HEK293 (cell line): ENCODE results near the gene TLCD3B.
"Not testable (repeated sequence)": the region's sequence is repeated elsewhere in the genome, so short reads cannot be mapped to it uniquely, and the experiment has no call there.

Experiments used
- CTCF ChIA-PET: fragments of 350-600 bp; formaldehyde crosslinking; extraction: SDS; loops from one replicate; lab custom pipeline; 2021; ENCODE audit warnings: antibody characterized with exemption; lab: Yijun Ruan, JAX
- POLR2A ChIA-PET: fragments of 300-600 bp; formaldehyde crosslinking; extraction: SDS; loops from one replicate; lab custom pipeline; 2020; ENCODE audit warnings: antibody characterized with exemption, inconsistent platforms; lab: Yijun Ruan, JAX
- H3K27ac ChIP-seq: fragments of 200-500 bp; sonication (Bioruptor generic); 2 replicates; pipeline ENCODE4 v1.5.1; 2014; ENCODE audit warnings: low read depth, low read length, control low read depth, inconsistent platforms; ENCODE audit errors: extremely low read depth
- H3K36me3 ChIP-seq, 2 experiments: fragments of 200-500 bp in 1 of 2; sonication (Bioruptor generic) in 1 of 2; 1 replicate in 1 of 2; 2 replicates in 1 of 2; pipeline ENCODE4 v1.5.1; 2014 to 2017; ENCODE audit warnings: inconsistent platforms in 2 of 2, low read length in 2 of 2; ENCODE audit not compliant: control insufficient read depth in 2 of 2, insufficient read depth in 1 of 2
- H3K4me1 ChIP-seq: fragments of 200-500 bp; sonication (Bioruptor generic); 2 replicates; pipeline ENCODE4 v1.5.1; 2014; ENCODE audit warnings: mild to moderate bottlenecking, low read length, inconsistent platforms; ENCODE audit not compliant: control insufficient read depth, insufficient read depth
- H3K4me3 ChIP-seq: 2 replicates; pipeline ENCODE4 v1.5.1; 2011; ENCODE audit warnings: low read depth, mild to moderate bottlenecking, control low read depth, low read length, moderate library complexity
- H3K9me3 ChIP-seq: fragments of 200-500 bp; sonication (Bioruptor generic); 2 replicates; pipeline ENCODE4 v1.5.1; 2014; ENCODE audit warnings: low read depth, low read length, inconsistent platforms; ENCODE audit not compliant: control insufficient read depth, insufficient read depth
- ZBTB20 ChIP-seq: fragments of 450-650 bp; formaldehyde crosslinking; IDR thresholded peaks from 2 replicates; pipeline ENCODE4 v1.5.1; 2016; ENCODE audit warnings: missing biosample characterization, missing genetic modification characterization
- ZNF112 ChIP-seq: fragments of 450-650 bp; formaldehyde crosslinking; IDR thresholded peaks from 2 replicates; pipeline ENCODE4 v1.5.0; 2017; ENCODE audit warnings: missing biosample characterization, missing genetic modification characterization
- ZNF121 ChIP-seq: fragments of 450-650 bp; formaldehyde crosslinking; IDR thresholded peaks from 2 replicates; pipeline ENCODE4 v1.5.1; 2016; ENCODE audit warnings: missing biosample characterization, missing genetic modification characterization
- ZNF174 ChIP-seq: fragments of 450-650 bp; formaldehyde crosslinking; IDR thresholded peaks from 2 replicates; pipeline ENCODE4 v1.5.0; 2017; ENCODE audit warnings: missing biosample characterization, mild to moderate bottlenecking, missing genetic modification characterization
- ZNF184 ChIP-seq: fragments of 450-650 bp; IDR thresholded peaks from 2 replicates; pipeline ENCODE4 v1.5.1; 2018; ENCODE audit warnings: missing biosample characterization, mild to moderate bottlenecking, missing genetic modification characterization
- ZNF292 ChIP-seq: fragments of 450-650 bp; formaldehyde crosslinking; IDR thresholded peaks from 2 replicates; pipeline ENCODE4 v1.5.1; 2016; ENCODE audit warnings: low read depth, missing biosample characterization, missing genetic modification characterization, borderline replicate concordance
- ZNF302 ChIP-seq: fragments of 450-650 bp; formaldehyde crosslinking; IDR thresholded peaks from 2 replicates; pipeline ENCODE4 v1.5.1; 2016; ENCODE audit warnings: missing biosample characterization, missing genetic modification characterization, low read depth
- ZNF350 ChIP-seq: fragments of 450-650 bp; formaldehyde crosslinking; IDR thresholded peaks from 2 replicates; pipeline ENCODE4 v1.5.0; 2017; ENCODE audit warnings: missing biosample characterization, mild to moderate bottlenecking, missing genetic modification characterization
- ZNF354C ChIP-seq: fragments of 450-650 bp; formaldehyde crosslinking; IDR thresholded peaks from 2 replicates; pipeline ENCODE4 v1.5.1; 2016; ENCODE audit warnings: missing biosample characterization, missing genetic modification characterization, low read depth, borderline replicate concordance
- ZNF394 ChIP-seq: fragments of 450-650 bp; formaldehyde crosslinking; IDR thresholded peaks from 2 replicates; pipeline ENCODE4 v1.5.1; 2016; ENCODE audit warnings: missing biosample characterization, missing genetic modification characterization, mild to moderate bottlenecking, moderate library complexity, borderline replicate concordance
- ZNF654 ChIP-seq: fragments of 450-650 bp; formaldehyde crosslinking; IDR thresholded peaks from 2 replicates; pipeline ENCODE4 v1.5.1; 2016; ENCODE audit warnings: low read depth, missing biosample characterization, missing genetic modification characterization
- ZNF660 ChIP-seq: fragments of 450-650 bp; IDR thresholded peaks from 2 replicates; pipeline ENCODE4 v1.5.1; 2018; ENCODE audit warnings: missing biosample characterization, mild to moderate bottlenecking, missing genetic modification characterization
- ZNF707 ChIP-seq: fragments of 450-650 bp; formaldehyde crosslinking; IDR thresholded peaks from 2 replicates; pipeline ENCODE4 v1.5.1; 2016; ENCODE audit warnings: missing biosample characterization, missing genetic modification characterization
- TF ChIP-seq, protein P1 (sequence below): IDR thresholded peaks from 2 replicates; pipeline ENCODE4 v1.6.1; 2011; ENCODE audit warnings: mild to moderate bottlenecking, low read depth, low read length, borderline replicate concordance
- TF ChIP-seq, protein P2 (sequence below): fragments of 450-650 bp; formaldehyde crosslinking; conservative IDR thresholded peaks from 2 replicates; pipeline ENCODE4 v1.5.1; 2016; ENCODE audit warnings: low read depth, missing biosample characterization, missing genetic modification characterization
- TF ChIP-seq, protein P3 (sequence below): fragments of 450-650 bp; formaldehyde crosslinking; IDR thresholded peaks from 2 replicates; pipeline ENCODE4 v1.5.1; 2016; ENCODE audit warnings: missing biosample characterization, missing genetic modification characterization
- TF ChIP-seq, protein P4 (sequence below): fragments of 450-650 bp; formaldehyde crosslinking; IDR thresholded peaks from 2 replicates; pipeline ENCODE4 v1.5.1; 2016; ENCODE audit warnings: missing biosample characterization, missing genetic modification characterization

The TLCD3B gene

DNA sequence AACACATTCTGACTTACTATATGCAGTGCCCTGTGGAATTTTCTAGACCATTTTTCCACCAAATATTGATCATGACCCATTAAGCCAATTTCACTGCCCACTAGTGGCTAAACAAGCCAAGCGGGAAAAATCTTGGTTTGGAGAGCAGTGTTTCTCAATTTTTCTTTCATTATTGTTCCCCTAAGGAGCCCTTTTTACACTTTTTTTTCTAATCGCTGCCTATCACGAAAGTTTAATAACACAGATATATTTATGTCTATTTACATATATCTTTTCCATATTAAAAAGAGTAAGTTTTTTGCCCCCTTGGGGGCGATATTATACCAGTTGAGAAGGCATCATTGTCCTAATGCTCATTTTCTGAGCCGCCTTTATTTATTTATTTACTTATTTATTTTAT lies 10.8 kb upstream of the TLCD3B start (continued):
- TF ChIP-seq ZNF394 (tag by site-specific recombination) (no peak), ZNF654 (tag by site-specific recombination) (peak; percentile 62), ZNF302 (tag by site-specific recombination) (no peak), ZNF354C (tag by site-specific recombination) (no peak), ZNF174 (tag by site-specific recombination) (no peak), ZNF660 (tag by site-specific recombination) (no peak)

DNA sequence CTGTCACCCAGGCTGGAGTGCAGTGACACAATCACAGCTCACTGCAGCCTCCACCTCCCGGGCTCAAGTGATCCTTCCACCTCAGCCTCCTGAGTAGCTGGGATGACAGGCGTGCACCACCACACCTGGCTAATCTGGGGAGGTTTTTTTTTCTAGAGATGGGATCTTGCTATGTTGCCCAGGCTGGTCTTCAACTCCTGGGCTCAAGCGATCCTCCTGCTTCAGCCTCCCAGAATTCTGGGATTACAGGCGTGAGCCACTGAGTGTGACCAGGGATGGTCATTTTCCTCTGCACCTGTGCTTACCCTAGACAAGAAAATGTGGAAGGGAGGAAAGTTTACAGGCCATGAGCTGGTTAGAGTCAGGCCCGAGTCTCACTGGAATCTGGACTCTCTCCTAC lies 9.6 kb upstream of the TLCD3B start:
- POLR2A ChIA-PET, result interaction anchor here (0.6 kb wide), 1 partner anchor 95 kb away, joined by 3 read pairs; no protein-coding TSS in a partner anchor
- not testable (repeated sequence) for H3K36me3 ChIP-seq, H3K4me1 ChIP-seq, H3K9me3 ChIP-seq, H3K27ac ChIP-seq, H3K4me3 ChIP-seq
- CTCF ChIA-PET, result interaction anchor here (0.8 to 2.4 kb wide), 4 partner anchors 8 to 389 kb away, joined by 3 to 17 read pairs (median 4); partner anchors contain the start of genes DCTPP1 and TBX6
- peak; percentile 81 for TF ChIP-seq ZNF121

DNA sequence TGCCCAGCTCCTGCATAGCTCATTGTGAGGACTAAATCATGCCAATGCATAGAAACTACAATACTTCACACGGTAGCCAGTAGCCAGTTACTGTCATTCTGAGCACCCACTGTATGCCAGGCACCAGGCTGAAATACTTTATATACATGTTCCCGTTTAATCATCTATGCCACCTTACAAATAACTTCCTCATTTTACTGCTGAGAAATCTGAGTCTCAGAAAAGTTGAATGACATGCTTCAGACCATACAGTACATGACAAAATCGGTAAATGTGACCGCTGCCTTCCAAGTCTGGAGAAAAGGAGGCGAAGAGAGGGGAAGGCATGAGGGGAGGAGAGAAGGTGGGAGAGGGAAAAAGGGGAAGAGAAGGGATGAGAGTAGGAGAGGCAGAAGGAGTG lies 9.2 kb upstream of the TLCD3B start:
- CTCF ChIA-PET, result interaction anchor here (0.6 to 2.4 kb wide), 8 partner anchors 8 to 589 kb away, joined by 3 to 17 read pairs (median 3); no protein-coding TSS in a partner anchor
- POLR2A ChIA-PET, result interaction anchor here (0.6 kb wide), 1 partner anchor 94 kb away, joined by 3 read pairs; no protein-coding TSS in a partner anchor
- H3K27ac ChIP-seq, result no peak overlapping the region
- H3K4me3 ChIP-seq, result no peak overlapping the region
- H3K9me3 ChIP-seq, result no peaks in the 10 kb centered on the region
- TF ChIP-seq ZBTB20 (tag by site-specific recombination), result peak; percentile 55; the same call in 1 of the 2 replicates
- no peak for TF ChIP-seq ZNF184
- TF ChIP-seq, protein P1, sequence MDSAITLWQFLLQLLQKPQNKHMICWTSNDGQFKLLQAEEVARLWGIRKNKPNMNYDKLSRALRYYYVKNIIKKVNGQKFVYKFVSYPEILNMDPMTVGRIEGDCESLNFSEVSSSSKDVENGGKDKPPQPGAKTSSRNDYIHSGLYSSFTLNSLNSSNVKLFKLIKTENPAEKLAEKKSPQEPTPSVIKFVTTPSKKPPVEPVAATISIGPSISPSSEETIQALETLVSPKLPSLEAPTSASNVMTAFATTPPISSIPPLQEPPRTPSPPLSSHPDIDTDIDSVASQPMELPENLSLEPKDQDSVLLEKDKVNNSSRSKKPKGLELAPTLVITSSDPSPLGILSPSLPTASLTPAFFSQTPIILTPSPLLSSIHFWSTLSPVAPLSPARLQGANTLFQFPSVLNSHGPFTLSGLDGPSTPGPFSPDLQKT, result no peak
- TF ChIP-seq, protein P2, sequence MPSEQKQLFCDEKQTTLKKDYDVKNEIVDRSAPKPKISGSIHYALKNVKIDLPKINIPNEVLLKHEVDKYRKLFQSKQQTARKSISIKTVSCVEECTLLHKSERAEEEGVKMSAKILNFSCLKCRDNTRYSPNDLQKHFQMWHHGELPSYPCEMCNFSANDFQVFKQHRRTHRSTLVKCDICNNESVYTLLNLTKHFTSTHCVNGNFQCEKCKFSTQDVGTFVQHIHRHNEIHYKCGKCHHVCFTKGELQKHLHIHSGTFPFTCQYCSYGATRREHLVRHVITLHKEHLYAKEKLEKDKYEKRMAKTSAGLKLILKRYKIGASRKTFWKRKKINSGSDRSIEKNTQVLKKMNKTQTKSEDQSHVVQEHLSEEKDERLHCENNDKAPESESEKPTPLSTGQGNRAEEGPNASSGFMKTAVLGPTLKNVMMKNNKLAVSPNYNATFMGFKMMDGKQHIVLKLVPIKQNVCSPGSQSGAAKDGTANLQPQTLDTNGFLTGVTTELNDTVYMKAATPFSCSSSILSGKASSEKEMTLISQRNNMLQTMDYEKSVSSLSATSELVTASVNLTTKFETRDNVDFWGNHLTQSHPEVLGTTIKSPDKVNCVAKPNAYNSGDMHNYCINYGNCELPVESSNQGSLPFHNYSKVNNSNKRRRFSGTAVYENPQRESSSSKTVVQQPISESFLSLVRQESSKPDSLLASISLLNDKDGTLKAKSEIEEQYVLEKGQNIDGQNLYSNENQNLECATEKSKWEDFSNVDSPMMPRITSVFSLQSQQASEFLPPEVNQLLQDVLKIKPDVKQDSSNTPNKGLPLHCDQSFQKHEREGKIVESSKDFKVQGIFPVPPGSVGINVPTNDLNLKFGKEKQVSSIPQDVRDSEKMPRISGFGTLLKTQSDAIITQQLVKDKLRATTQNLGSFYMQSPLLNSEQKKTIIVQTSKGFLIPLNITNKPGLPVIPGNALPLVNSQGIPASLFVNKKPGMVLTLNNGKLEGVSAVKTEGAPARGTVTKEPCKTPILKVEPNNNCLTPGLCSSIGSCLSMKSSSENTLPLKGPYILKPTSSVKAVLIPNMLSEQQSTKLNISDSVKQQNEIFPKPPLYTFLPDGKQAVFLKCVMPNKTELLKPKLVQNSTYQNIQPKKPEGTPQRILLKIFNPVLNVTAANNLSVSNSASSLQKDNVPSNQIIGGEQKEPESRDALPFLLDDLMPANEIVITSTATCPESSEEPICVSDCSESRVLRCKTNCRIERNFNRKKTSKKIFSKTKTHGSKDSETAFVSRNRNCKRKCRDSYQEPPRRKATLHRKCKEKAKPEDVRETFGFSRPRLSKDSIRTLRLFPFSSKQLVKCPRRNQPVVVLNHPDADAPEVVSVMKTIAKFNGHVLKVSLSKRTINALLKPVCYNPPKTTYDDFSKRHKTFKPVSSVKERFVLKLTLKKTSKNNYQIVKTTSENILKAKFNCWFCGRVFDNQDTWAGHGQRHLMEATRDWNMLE (tag by site-specific recombination), result no peak
- H3K4me1 ChIP-seq, result no peaks in the 10 kb centered on the region
- H3K36me3 ChIP-seq, result no peaks in the 10 kb centered on the region

DNA sequence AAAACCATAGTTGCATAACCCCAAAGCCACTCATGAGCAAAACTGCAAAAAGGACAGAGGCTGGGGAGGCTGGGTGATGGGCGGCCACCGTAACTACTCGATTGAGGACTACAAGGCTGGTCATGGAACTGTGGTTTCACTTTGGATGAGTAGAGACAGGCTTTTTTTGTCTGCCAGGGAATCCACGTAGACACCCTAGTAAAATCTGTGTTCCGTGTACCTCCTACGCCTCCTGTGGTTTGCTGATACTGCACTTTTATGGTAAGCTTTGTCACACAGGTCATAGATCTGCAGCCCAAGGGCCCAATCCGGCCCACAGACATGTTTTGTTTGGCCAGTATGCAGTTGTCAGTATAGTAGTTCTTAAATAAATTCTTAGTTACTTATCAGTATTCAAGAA lies 2.2 kb upstream of the TLCD3B start:
- POLR2A ChIA-PET, result no interaction called here
- CTCF ChIA-PET, result interaction anchor here (0.7 to 2.1 kb wide), 16 partner anchors 8 to 907 kb away, joined by 3 to 11 read pairs (median 4); partner anchors contain the start of genes C16orf92, HIRIP3, INO80E and PAGR1
- H3K27ac ChIP-seq, result no peak overlapping the region
- H3K9me3 ChIP-seq, result no peaks in the 10 kb centered on the region
- H3K4me1 ChIP-seq, result no peaks in the 10 kb centered on the region
- H3K36me3 ChIP-seq, result no peaks in the 10 kb centered on the region
- no peak overlapping the region for H3K4me3 ChIP-seq
- TF ChIP-seq, protein P3, sequence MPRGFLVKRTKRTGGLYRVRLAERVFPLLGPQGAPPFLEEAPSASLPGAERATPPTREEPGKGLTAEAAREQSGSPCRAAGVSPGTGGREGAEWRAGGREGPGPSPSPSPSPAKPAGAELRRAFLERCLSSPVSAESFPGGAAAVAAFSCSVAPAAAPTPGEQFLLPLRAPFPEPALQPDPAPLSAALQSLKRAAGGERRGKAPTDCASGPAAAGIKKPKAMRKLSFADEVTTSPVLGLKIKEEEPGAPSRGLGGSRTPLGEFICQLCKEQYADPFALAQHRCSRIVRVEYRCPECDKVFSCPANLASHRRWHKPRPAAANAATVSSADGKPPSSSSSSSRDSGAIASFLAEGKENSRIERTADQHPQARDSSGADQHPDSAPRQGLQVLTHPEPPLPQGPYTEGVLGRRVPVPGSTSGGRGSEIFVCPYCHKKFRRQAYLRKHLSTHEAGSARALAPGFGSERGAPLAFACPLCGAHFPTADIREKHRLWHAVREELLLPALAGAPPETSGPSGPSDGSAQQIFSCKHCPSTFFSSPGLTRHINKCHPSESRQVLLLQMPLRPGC, result no peak
- TF ChIP-seq, protein P4, sequence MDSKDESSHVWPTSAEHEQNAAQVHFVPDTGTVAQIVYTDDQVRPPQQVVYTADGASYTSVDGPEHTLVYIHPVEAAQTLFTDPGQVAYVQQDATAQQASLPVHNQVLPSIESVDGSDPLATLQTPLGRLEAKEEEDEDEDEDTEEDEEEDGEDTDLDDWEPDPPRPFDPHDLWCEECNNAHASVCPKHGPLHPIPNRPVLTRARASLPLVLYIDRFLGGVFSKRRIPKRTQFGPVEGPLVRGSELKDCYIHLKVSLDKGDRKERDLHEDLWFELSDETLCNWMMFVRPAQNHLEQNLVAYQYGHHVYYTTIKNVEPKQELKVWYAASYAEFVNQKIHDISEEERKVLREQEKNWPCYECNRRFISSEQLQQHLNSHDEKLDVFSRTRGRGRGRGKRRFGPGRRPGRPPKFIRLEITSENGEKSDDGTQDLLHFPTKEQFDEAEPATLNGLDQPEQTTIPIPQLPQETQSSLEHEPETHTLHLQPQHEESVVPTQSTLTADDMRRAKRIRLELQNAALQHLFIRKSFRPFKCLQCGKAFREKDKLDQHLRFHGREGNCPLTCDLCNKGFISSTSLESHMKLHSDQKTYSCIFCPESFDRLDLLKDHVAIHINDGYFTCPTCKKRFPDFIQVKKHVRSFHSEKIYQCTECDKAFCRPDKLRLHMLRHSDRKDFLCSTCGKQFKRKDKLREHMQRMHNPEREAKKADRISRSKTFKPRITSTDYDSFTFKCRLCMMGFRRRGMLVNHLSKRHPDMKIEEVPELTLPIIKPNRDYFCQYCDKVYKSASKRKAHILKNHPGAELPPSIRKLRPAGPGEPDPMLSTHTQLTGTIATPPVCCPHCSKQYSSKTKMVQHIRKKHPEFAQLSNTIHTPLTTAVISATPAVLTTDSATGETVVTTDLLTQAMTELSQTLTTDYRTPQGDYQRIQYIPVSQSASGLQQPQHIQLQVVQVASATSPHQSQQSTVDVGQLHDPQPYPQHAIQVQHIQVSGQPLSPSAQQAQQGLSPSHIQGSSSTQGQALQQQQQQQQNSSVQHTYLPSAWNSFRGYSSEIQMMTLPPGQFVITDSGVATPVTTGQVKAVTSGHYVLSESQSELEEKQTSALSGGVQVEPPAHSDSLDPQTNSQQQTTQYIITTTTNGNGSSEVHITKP, result no peak
- no peak for TF ChIP-seq ZNF707 (tag by site-specific recombination)
- TF ChIP-seq ZNF654 (tag by site-specific recombination), result no peak
- no peak for TF ChIP-seq ZNF292
- no peak for TF ChIP-seq ZNF112 (tag by site-specific recombination)
- TF ChIP-seq ZNF350 (tag by site-specific recombination), result no peak
